ENCODE data around the gene CARD14. TPM values are rescaled to one million over a fixed set of nuclear protein-coding genes. Genes with fewer than 3 reads are reported as not detected.

CARD14 gene
- total and polyA plus RNA-seq, 2 of the 13 experiments (the other 11 are each of a cell fraction or from before 2014, with no cell fraction given) = 0.11 TPM; not detected in 1

DNA sequence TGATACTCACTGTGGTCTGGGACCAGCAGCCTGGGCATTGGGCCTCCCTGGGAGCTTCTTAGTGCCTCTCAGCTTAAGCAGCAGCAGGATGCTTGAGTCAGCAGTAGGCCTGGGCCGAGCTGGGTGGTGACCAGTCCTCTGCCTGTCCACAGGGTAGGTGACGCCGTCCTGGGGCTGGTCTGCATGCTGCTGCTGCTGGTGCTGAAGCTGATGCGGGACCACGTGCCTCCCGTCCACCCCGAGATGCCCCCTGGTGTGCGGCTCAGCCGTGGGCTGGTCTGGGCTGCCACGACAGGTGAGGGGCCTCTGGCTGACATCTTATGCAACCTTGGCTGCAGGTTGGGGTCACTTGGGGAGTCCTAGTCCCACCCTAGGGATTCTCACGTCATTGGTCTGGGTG is 57.8 kb downstream of the CARD14 start (continued):
- TF ChIP-seq, protein P1, sequence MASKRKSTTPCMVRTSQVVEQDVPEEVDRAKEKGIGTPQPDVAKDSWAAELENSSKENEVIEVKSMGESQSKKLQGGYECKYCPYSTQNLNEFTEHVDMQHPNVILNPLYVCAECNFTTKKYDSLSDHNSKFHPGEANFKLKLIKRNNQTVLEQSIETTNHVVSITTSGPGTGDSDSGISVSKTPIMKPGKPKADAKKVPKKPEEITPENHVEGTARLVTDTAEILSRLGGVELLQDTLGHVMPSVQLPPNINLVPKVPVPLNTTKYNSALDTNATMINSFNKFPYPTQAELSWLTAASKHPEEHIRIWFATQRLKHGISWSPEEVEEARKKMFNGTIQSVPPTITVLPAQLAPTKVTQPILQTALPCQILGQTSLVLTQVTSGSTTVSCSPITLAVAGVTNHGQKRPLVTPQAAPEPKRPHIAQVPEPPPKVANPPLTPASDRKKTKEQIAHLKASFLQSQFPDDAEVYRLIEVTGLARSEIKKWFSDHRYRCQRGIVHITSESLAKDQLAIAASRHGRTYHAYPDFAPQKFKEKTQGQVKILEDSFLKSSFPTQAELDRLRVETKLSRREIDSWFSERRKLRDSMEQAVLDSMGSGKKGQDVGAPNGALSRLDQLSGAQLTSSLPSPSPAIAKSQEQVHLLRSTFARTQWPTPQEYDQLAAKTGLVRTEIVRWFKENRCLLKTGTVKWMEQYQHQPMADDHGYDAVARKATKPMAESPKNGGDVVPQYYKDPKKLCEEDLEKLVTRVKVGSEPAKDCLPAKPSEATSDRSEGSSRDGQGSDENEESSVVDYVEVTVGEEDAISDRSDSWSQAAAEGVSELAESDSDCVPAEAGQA (IDR thresholded peaks at IDR 0.05; ENCODE audit: low read depth) = no peak
- TF ChIP-seq, protein P1 (CRISPR knock-in tag; IDR thresholded peaks at IDR 0.05; ENCODE audit: borderline replicate concordance) = no peak
- TF ChIP-seq NFE2 (CRISPR knock-in tag; IDR thresholded peaks at IDR 0.05) = no peak
- TF ChIP-seq GATA4 (IDR thresholded peaks at IDR 0.05; ENCODE audit: borderline replicate concordance, low read depth) = no peak
- no peak for TF ChIP-seq IRF2 (CRISPR knock-in tag; IDR thresholded peaks at IDR 0.05)

DNA sequence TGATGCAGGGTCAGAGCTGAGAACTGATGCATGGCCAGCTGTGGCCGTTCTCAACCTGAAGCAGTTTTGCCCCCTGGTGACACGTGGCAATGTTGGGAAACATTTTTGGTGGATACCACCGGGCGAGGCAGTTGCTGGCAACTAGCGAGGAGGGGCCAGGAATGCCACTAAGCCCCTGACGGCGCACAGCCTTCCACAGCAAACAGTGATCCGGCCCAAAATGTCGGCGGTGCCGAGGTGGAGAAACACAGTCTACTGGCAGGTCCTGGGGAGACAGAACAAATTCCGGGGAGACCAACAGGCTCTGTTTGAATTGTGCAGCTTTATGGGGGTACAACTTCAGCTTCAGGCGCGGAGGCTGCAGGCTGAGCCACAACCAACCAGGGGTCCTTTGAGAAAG is 58.6 kb downstream of the CARD14 start:
- WGBS (ENCODE audit: low lambda C conversion rate) = 91% methylated on average over 14 of the region's 14 CpGs
- in situ Hi-C loops (cut with HindIII; ENCODE audit: extremely low pct_ligation_motif_present, low pct_unique_long_range_greater_than_20kb) = no loop called here

More for the DNA sequence above, 58.6 kb downstream of the CARD14 start:
- H3K9ac ChIP-seq (ENCODE audit: insufficient read depth, low read depth, low read length) = no peak overlapping the region
- TF ChIP-seq, protein P2, sequence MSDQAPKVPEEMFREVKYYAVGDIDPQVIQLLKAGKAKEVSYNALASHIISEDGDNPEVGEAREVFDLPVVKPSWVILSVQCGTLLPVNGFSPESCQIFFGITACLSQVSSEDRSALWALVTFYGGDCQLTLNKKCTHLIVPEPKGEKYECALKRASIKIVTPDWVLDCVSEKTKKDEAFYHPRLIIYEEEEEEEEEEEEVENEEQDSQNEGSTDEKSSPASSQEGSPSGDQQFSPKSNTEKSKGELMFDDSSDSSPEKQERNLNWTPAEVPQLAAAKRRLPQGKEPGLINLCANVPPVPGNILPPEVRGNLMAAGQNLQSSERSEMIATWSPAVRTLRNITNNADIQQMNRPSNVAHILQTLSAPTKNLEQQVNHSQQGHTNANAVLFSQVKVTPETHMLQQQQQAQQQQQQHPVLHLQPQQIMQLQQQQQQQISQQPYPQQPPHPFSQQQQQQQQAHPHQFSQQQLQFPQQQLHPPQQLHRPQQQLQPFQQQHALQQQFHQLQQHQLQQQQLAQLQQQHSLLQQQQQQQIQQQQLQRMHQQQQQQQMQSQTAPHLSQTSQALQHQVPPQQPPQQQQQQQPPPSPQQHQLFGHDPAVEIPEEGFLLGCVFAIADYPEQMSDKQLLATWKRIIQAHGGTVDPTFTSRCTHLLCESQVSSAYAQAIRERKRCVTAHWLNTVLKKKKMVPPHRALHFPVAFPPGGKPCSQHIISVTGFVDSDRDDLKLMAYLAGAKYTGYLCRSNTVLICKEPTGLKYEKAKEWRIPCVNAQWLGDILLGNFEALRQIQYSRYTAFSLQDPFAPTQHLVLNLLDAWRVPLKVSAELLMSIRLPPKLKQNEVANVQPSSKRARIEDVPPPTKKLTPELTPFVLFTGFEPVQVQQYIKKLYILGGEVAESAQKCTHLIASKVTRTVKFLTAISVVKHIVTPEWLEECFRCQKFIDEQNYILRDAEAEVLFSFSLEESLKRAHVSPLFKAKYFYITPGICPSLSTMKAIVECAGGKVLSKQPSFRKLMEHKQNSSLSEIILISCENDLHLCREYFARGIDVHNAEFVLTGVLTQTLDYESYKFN (CRISPR knock-in tag; conservative IDR thresholded peaks at IDR 0.05) = no peak
- TF ChIP-seq ZNF792 (CRISPR knock-in tag; IDR thresholded peaks at IDR 0.05) = no peak
- no peak for DNase-seq (ENCODE audit: low spot score)
- H3K9me3 ChIP-seq (ENCODE audit: low read length) = peaks cover 9% of the 10 kb centered on the region; the same call in 1 of the 2 replicates
- no TSS peak for BruUV-seq (replicated peaks)
- H3K4me3 ChIP-seq (replicated peaks in 1 of 3; ENCODE audit: insufficient read depth in 1 of 3, low read depth in 2 of 3, low read length in 3 of 3) = no peak overlapping the region
- no peaks in the 10 kb centered on the region for H3K79me2 ChIP-seq (ENCODE audit: insufficient read depth, low read length)
- FAIRE-seq = no peak
- no peaks in the 10 kb centered on the region for H4K20me1 ChIP-seq (ENCODE audit: insufficient read depth, low read length)
- POLR2A ChIA-PET = interaction anchor here (1.6 kb wide), 1 partner anchor 8 kb away, joined by 4 read pairs; the partner anchor contains the start of genes SGSH and SLC26A11
- H3K27me3 ChIP-seq (ENCODE audit: control insufficient read depth in 1 of 2, insufficient read depth in 2 of 2, low read length in 2 of 2) = no peaks in the 10 kb centered on the region
- H3K4me1 ChIP-seq (ENCODE audit: insufficient read depth, low read length) = no peaks in the 10 kb centered on the region
- intact Hi-C loops (cut with micrococcal nuclease; ENCODE audit: unreplicated experiment) = no loop called here
- H3K27ac ChIP-seq (ENCODE audit: extremely low read length, insufficient read depth, low read length) = no peak overlapping the region
- ATAC-seq = no peak
- H2AFZ ChIP-seq (ENCODE audit: low read length) = no peak overlapping the region
- H3K4me2 ChIP-seq (ENCODE audit: low read depth, low read length) = no peak overlapping the region
- CTCF ChIA-PET (ENCODE audit: low intra/inter-chr PET ratio, low total read pairs) = no interaction called here
- peaks cover 2 to 5% of the 10 kb centered on the region in 2 experiments; a peak in 2 of 5 replicates for H3K36me3 ChIP-seq (replicated peaks in 1 of 2; ENCODE audit: control insufficient read depth in 1 of 2, insufficient read depth in 2 of 2, low read length in 2 of 2)
